GM12892 (cell line): ENCODE measurements around the gene SULF2.

Experiments
- POLR2A ChIP-seq: IDR thresholded peaks from 2 replicates; pipeline ENCODE4 v1.6.1; 2011; ENCODE audit warnings: low read depth, low read length, control low read depth
- POLR2AphosphoS5 ChIP-seq: IDR thresholded peaks from 2 replicates; pipeline ENCODE4 v1.6.1; 2011; ENCODE audit warnings: low read depth, low read length, control low read depth

GRCh38 chr20:47610247-47610944 lies 174.9 kb downstream of the SULF2 start:
- TF ChIP-seq POLR2A: no peak
- no peak for TF ChIP-seq POLR2AphosphoS5
